ENCODE measurements around the gene CLDN9.

The CLDN9 gene

DNA sequence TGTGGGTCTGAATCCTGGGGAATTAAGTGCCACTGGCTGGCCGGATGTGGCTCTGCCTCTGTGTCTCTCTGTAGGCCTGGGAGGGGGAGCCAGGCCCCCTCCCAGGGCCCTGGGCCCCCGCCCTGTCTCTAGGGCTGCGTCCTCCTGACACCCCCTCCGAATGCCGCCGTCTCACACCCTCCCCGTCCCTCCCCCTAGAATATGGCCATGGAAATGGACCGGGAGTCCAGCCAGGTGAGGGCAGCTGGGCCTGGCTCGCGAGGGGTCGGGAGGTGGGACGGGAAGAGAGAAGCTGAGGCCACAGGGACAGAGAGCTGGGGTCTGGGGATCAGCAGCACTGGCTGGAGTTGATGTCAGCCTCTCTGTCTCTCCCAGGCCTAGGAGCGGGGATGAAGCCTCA, 16.4 kb upstream of the CLDN9 start:
- no peak for DNase-seq (ENCODE audit: low read depth)

DNA sequence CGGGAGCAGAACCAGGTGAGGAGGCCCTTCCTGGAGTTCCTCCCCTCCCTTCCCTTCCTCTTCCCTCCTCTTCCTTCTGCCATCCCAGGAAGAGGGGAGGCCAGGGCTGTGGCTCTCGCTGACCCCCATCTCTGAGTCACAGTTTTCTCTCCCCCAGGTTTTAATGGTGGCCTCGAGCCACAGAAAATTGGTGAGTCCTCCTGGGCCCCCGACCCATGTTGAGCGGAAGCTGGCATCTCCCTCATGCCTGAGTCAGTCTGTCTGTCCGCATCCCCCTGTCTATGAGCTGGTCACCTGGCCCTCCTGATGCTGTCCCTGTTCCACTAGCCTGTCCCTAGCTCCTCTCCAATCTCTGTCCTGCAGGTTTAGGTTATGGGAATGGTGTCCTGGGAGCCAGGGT, 12.8 kb upstream of the CLDN9 start:
- DNase-seq (ENCODE audit: low read depth), result no peak

DNA sequence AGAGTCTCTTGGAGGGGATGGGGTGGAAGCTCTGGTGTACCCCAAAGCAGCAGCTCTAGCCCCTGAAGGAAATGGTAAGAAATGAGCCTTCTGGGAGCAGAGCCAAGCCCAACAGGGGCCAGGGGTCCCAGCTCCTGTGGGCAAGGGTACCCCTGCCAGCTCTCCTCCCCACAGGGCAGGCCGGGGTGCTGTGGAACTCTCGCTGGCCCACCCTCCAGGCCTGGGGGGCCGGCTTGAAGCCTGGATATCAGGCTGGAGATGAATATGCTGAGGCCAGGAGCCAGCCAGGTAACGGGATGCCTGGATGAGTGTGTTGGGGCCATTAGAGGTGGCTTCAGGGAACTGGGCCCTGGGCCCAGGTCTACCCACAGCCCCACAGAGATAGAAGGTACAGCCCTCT, 12.2 kb upstream of the CLDN9 start:
- DNase-seq (ENCODE audit: low read depth), result no peak

DNA sequence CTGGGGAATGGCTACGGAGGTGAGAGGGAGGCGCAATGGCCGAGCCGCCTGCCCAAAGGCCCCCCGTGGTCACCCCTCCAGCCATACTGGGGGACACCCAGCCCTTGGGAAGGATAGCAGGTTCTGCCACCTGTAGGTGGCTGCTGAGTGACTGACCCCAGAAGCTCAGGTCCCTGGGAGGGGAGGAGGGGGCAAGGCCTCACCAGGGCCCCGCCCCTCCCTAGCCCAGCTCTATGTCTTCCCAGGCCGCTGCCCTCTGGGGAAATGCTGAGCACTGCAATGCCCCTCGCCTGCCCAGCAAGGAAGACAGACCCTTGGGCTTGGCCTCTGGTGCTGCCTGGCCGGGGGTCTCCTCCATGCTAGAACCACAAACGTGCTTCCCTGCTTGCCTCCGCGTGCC, 11.4 kb upstream of the CLDN9 start:
- no peak for DNase-seq (ENCODE audit: low read depth)

DNA sequence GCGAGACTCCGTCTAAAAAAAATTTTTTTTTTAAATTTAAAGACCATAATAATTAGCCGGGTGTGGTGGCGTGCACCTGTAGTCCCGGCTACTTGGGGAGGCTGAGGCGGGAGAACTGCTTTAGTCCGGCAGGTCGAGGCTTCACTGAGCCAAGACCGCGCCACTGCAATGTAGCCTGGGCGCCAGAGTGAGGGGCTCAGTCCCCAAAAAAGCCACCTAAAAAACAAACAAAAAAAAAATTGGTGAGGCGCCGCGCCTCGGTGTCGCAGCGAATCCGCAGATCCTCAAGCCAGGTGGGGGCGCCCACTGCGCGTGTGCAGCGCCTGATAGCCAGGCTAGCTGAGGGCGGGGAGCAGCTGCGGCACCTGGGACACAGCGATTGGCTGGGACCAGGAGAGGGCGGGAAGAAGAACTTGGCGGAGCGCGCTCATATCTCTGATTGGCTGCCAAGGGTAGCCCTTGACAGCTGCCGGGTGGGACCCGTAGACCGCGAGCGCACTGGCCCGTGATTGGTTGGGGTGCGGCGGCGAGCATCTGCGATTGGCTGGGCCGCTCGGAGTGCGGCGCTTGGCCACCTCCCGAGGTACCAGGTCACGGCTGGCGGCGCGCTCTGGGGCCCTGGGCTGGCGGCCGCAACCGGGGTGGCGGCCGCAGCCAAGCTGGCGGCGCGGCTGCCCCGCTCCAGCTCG, 9.0 kb upstream of the CLDN9 start:
- DNase-seq (ENCODE audit: low read depth), result peak; percentile 96

DNA sequence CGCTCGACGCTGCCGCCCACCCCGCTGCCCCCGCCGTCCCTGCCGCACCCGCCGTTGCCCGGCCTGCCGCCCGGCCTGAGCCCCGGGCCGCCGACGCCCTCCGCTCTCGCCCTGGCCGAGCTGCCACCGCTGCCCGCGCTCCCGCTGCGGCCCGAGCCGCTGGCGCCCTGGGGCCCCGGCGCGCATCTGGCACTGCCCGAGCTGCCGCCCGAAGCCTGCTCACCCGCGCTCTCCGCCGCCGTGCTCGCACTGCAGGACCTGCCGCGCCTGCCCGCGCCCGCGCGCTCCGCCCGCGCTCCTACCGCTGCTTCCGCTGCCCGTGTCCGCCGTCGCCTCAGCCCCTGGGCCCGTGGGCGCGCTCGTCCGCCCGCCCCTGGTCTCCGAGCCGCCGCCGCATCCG, 8.4 kb upstream of the CLDN9 start:
- no peak for DNase-seq (ENCODE audit: low read depth)

DNA sequence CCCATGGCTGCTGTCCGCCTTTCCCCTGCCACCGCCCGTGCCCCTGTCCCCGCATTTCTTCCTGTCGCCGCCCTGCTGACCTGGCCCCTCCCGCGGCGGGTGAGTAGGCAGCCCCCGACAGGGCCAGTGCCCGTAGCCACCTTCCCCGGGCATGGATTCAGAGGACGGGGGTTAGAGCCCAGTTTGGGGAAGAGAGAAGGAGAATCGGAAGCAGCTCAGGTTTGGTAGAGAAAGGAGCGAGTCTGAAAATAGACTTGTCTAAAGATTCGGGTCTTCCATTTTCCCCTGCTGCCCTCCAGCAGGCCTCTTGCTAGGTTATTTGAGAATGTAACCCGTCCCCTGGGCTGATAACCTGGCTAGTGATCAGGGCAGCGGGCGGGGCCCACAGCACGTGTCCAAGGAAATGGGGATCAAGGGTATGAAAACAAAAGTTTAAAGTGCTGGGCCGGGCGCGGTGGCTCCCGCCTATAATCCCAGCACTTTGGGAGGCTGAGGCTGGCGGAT, 7.9 kb upstream of the CLDN9 start:
- DNase-seq (ENCODE audit: low read depth), result no peak

DNA sequence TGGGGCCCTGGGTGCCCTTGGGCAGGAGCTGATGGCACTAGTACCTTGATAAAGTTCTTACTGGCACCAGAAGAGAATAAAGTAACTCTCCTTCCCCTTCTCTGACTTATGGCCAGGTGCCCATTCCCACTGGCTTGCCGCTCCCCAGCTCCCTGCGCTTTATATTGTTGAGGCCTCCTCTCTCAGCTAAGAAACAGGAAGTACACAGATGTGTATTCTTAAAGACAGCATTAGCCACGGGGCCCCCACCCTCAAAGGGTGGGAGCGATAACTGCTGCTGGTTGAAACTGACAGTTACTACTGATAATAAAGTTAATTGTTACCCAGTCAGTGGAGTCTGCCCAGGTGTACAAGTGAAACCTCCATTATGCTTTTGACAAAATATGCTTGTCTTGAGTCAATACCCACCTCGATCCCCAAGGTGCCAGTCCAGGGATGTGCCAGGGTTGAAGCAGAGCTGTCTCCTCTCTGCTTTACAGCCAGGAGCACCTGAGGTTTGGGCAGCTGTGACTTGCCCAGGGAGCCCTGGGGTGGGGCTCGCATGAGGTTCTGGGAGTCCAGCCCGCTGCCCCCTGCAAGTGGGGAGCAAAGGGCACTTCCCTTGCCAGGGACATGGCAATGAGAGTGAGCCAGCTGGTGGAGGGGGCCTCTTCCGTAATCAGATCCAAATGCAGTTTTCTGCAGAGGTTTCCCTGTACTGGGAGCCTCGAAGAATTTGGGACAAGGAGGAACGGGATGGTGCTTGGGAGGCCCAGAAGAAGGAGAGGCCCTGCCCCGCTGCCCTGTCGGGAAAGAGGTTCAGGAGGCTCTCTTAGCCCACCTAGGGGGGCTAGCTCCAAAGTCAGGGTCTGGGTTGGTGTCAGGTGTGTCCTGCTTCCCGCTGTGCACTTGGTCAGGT, 5.4 kb upstream of the CLDN9 start:
- no peak for DNase-seq (ENCODE audit: low read depth)

DNA sequence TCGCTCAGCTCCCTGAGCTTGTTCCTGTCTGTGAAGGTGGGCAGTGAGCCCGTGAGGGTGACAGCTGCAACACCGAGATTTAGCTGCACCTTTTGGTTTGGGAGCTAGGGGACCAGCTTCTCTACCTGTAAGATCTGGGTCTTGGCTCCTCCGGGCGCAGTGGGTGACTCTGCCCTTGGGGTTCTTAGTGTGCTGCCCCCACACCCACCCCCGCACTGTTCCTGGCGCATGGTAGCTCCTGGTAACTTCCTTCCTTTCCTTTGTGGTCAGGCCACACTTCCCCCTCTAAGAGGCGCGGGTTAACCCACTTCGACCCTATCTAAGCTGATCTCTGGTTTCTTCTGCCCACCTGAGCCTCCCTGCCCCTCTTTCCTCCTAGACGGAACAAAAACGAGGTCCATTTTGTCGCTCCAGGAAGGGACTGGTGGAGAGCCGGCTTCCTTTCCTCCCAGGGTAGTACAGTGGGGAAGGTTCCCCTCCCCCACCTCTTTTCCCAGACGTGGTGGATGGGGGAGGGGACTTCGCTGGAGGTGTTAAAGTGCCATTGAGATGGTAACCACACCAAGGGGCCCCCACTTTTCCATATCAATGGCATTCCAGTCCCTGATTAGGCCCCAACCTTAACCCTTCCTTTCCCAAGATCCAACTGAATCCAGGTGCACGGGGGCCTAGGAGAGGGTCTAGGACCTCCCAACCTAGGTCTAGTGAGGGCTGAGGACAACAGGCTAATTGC, 4.6 kb upstream of the CLDN9 start:
- DNase-seq (ENCODE audit: low read depth), result no peak

DNA sequence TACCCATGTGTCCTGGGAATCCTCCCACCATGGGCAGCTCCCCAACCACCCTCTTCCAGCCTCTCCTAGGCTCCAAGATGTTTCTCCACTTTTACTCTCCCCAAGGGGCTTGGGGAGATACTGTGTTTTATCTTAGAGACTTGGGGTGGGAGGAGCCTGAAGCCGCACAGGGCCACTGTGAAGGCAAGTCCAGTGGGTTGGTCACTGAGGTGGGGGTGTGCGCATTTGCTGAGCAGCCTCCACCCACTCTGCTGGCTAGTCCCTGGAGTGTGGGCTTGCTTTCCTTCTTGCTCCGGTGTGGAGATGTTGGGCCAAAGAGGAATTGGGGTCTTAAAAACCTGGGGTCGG, 4.1 kb upstream of the CLDN9 start:
- no peak for DNase-seq (ENCODE audit: low read depth)

DNA sequence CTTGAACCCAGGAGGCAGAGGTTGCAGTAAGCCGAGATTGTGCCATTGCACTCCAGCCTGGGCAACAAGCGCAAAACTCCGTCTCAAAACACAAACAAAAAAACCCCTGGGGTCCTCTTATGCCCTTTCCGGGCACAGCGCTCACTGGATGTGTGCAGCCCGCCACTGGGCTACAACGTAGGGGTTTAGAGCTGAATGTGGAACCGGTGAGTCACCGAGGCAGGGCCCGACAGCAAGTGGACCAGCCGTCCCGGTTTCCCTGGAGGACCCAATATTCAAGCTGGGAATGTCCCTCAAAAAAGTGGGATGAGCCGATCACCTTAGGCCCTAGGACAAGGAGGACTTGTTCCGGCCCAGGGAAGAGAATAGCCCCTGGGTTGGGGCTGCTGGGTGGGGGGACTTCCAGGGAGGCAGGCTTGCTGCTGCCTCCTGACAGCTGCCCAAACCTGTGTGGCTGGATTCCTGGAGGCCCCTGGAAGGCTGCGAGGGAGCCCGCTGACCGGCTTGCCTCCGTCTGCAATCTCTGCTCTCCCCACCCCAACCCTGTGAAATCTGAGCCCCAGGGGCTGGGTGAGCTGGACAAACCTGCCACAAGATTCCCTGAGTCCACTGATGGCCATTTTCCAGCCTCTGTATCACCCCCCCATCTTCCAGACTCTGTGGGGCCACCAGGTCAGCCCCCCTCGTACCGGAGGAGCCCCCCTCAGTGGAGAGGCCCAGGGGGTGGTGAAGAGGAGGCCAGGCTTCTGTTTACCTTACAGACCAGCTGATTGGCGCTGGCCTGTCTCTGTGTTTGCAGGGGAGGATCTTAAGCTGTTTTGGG, 2.9 kb upstream of the CLDN9 start:
- no peak for DNase-seq (ENCODE audit: low read depth)

DNA sequence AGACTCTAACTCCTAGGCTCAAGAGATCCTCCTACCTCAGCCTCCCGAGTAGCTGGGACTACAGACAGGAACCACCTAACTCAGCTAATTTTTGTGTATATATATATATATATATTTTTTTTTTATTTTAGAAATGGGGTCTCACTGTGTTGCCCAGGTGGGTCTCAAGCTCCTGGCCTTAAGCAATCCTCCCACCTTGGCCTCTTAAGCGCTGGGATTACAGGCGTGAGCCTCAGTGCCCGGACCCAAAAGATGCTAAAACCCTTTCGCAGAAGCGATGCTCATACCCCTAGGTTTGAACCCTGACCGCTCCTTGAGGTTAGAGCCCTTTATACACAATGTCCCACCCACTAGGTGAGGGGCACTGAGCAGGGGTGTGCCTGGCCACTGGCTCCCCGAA, 2.2 kb upstream of the CLDN9 start:
- no peak for DNase-seq (ENCODE audit: low read depth)

DNA sequence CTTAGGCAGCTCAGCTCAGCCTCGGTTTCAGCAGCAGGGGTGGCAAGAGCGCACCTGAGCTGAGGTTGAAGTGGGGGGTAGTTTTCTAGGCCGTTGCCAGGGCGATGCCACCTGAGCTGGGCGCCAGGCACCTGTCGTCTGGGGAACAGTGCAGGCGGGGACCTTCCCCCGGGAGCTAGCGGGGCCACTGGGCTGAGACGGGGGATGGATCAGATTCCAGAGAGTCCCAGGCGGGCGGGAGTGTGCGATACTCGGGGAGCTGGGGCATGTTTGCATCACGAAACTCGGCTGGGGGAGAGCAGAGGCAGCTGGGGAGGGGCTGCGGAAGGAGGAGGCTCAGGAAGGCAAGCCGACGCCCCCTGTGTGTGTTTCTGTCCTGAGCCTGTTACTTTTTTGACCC, 477 bp upstream of the CLDN9 start:
- DNase-seq (ENCODE audit: low read depth), result no peak

DNA sequence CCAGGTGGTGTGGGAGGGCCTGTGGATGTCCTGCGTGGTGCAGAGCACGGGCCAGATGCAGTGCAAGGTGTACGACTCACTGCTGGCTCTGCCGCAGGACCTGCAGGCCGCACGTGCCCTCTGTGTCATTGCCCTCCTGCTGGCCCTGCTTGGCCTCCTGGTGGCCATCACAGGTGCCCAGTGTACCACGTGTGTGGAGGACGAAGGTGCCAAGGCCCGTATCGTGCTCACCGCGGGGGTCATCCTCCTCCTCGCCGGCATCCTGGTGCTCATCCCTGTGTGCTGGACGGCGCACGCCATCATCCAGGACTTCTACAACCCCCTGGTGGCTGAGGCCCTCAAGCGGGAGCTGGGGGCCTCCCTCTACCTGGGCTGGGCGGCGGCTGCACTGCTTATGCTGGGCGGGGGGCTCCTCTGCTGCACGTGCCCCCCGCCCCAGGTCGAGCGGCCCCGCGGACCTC, 798 bp downstream of the CLDN9 start:
- no peak for DNase-seq (ENCODE audit: low read depth)

DNA sequence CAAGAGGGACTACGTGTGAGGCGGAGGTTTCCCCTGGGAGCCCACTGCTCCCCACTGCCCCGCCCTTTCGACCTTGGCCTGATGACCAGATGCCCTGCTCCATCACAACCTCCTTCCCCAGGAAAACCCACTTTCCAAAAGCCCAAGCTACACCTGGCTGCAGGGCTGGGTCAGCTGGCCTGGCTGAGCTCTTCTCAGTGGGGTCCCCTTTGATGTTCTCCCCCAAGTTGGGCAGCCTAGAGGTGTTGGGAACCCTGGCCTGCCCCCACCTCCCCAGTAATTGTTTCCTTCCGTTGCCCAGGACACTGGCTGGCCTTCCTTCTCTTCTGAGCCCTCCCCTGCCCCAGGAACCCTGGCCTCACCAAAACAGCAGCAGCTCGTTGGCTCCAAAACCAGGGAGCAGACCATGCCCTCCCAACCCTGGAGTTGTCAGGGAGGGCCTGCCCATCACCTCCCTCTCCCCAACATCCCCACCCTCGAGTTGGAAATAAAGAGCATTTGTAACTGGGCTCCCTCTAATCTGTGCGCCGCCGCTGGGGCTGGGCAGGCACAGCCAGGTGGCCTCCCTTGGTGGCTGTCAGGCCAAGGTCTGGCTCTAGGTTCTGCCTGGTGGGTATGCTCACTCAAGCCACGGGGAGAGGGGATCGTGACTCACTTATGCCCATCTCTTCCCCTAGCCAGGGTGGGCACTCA, 1.4 kb downstream of the CLDN9 start:
- no peak for DNase-seq (ENCODE audit: low read depth)

DNA sequence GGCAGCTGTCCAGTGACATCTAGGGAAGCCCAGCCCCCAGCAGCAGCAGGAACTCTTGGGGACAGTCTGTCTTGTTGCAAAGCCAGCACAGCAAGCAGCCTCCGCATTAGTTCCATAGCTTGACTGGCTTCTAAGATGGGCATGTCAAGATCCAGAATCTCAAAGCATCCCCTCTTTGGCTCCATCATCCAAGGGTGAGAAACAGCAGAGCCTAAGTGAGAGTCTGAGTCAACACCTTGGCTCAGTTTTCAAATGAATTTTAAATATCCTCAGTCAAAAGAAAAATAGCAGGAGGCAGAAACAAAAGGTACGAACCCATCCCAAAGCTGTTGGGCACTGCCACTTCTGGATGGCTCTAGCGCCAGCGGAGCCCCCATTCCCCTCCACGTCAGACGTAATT, 2.2 kb downstream of the CLDN9 start:
- DNase-seq (ENCODE audit: low read depth), result no peak

DNA sequence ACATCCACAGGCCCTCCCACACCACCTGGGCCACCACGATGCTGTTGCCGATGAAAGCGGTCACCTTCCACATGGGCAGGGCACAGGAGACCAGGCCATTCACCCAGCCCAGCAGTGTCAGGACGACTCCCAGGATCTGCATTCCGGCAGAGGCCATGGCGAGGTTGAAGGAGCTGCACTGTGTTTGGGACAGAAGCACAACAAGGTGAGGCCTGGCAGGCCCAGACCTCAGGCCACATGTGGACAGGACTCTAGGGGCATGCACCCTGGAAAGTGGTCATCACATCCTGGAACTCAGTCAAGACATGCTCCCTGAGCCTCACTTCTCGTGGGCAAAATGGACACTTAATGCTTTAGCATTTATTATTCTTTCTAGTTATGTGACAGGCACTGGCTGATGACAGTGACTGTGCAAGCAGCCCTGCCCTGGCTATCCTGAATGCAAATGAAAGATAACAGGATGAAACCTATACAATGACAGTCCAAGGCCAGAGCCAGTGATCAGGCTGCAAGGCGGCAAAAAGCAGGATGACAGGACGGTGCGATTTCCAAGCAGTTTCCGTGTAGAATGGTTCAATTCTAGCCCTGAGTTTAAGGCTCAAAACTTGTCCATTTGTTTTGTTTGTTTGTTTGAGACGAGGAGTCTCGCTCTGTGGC, 3.3 kb downstream of the CLDN9 start:
- no peak for DNase-seq (ENCODE audit: low read depth)

DNA sequence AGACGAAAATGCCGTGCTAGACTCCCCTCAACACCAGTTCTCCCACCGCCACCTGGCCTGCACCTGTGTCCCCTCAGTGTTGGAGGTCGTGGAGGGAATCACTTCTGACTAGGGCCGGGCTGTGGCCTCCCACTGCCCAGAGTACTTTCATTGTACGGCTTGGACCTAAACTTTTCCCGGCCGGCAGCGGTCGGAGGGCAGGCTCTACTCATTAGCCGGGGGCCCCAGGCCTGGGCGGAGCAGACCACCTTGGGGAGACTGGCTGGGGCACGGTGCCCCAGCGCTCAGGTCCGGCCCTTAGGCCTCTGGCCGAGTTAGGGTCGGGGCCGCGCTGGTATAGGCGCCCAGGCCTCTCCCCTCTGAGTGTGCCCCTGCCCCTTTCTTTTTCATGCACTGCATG, 4.6 kb downstream of the CLDN9 start:
- DNase-seq (ENCODE audit: low read depth), result no peak

DNA sequence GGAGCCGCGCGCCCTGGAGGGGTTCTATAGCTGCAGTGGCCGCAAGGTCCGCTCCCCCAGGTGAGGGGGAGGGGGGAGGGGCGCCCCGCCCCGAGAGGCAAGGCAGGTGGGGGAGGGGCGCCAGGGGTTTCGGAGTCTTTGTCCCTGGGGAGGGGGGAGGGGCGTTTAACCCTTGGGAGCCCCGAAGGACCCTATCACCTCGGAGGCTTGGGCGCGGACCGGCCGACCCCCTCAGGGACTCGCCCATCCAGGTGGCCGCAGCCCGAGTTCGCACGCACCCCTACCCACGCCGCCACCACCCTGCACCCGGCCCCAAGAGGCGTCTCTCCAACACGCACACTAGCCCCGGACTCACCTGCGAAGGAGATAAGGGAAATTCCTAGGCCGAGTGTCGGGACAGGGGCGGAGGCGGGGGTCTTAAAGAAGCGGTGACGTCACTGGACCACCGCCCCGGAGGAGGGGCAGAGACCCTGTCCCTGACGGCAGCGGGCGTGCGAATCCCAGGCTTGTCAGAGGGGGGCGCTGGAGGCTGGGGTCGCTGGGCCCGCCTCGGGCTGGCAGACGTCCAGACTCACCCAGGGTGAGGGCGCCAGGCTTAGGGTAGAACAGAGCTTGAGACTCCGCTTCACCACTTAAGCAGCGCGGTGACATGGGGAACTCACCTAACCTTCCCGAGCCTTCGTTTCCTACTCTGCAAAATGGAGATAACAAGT, 5.2 kb downstream of the CLDN9 start, which contains the start of gene CLDN6:
Gene CLDN6, minus strand, starts transcription at position 390 of the 713 bp plus-strand sequence. CDS start 2,162 bp downstream, outside the sequence.
- DNase-seq (ENCODE audit: low read depth), result no peak
